GM12878 (cell line): ENCODE results near the gene NACAD. TPM values are rescaled to one million over a fixed set of nuclear protein-coding genes. Genes with fewer than 3 reads are reported as not detected.
A peak's percentile ranks its signal among the peaks of the same experiment; 100 is the strongest.

Source experiments
- ATAC-seq: fragments of 200-7000 bp; cut with Tn5 transposase; 3 replicates; pipeline ENCODE4 v1.9.1; 2020; ENCODE audit warnings: mild to moderate bottlenecking, moderate library complexity
- BruUV-seq: library from RNA; stranded (reverse); fragments of 400-500 nt; replicated peaks from 2 replicates; lab custom pipeline; 2021; lab: Mats Ljungman, UMichigan
- CTCF ChIA-PET: fragments of 300-600 bp; sonication (Branson Sonifier 250); formaldehyde crosslinking; extraction: SDS; loops from one replicate; lab custom pipeline; 2021; ENCODE audit warnings: inconsistent platforms; lab: Yijun Ruan, JAX
- POLR2A ChIA-PET: fragments of 350-600 bp; formaldehyde crosslinking; extraction: SDS; loops from one replicate; lab custom pipeline; 2021; ENCODE audit warnings: inconsistent platforms; lab: Charles Lee
- RAD21 ChIA-PET: fragments of 300-600 bp; sonication (Branson Sonifier 250); formaldehyde crosslinking; loops from one replicate; lab custom pipeline; 2023; ENCODE audit warnings: antibody characterized with exemption; ENCODE audit not compliant: unreplicated experiment; lab: Charles Lee
- SMC1A ChIA-PET: fragments of 300-600 bp; sonication (Branson Sonifier 250); formaldehyde crosslinking; loops from one replicate; lab custom pipeline; 2023; ENCODE audit not compliant: unreplicated experiment, uncharacterized antibody; lab: Charles Lee
- DNase-seq: peaks from one replicate; pipeline ENCODE4 v3.0.0-alpha.2; 2011; ENCODE audit warnings: low read depth, low spot score
- FAIRE-seq: peaks from 3 replicates; lab custom pipeline; 2011; peaks lifted over from hg19 to GRCh38; lab: Jason Lieb, UNC
- H2AFZ ChIP-seq: 2 replicates; pipeline ENCODE4 v1.6.0; 2011; ENCODE audit warnings: low read depth, low read length, control low read depth; ENCODE audit not compliant: control insufficient read depth
- H3K27ac ChIP-seq: 2 replicates; pipeline ENCODE4 v1.5.1; 2011; ENCODE audit warnings: control low read depth; ENCODE audit not compliant: control insufficient read depth, insufficient read depth
- H3K27me3 ChIP-seq, 2 experiments: replicated peaks in 1 of 2; 2 replicates each; pipeline versions ENCODE4 v1.6.0 to v1.6.1; 2011; ENCODE audit warnings: low read length in 1 of 2; ENCODE audit not compliant: control insufficient read depth in 2 of 2, insufficient read depth in 2 of 2
- H3K36me3 ChIP-seq, 2 experiments: 2 replicates each; pipeline ENCODE4 v1.5.1; 2011; ENCODE audit warnings: low read length in 1 of 2; ENCODE audit not compliant: control insufficient read depth in 2 of 2, insufficient read depth in 2 of 2
- H3K4me1 ChIP-seq: 2 replicates; pipeline ENCODE4 v1.6.1; 2011; ENCODE audit warnings: mild to moderate bottlenecking, low read length, moderate library complexity, mixed read lengths; ENCODE audit not compliant: control insufficient read depth, insufficient read depth
- H3K4me2 ChIP-seq: 2 replicates; pipeline ENCODE4 v1.6.0; 2011; ENCODE audit warnings: control low read depth; ENCODE audit not compliant: control insufficient read depth, insufficient read depth
- H3K4me3 ChIP-seq: fragments of 200-600 bp; sonication (generic); 2 replicates; pipeline ENCODE4 v1.5.1; 2016
- H3K79me2 ChIP-seq: 2 replicates; pipeline ENCODE4 v1.6.0; 2011; ENCODE audit warnings: low read length; ENCODE audit not compliant: control insufficient read depth, insufficient read depth
- H3K9ac ChIP-seq: 2 replicates; pipeline ENCODE4 v1.8.0; 2011; ENCODE audit warnings: low read length, control low read depth, mixed read lengths; ENCODE audit not compliant: control insufficient read depth, insufficient read depth
- H3K9me3 ChIP-seq: replicated peaks from 3 replicates; pipeline ENCODE4 v1.5.1; 2011; ENCODE audit warnings: mild to moderate bottlenecking, low read length; ENCODE audit not compliant: control insufficient read depth, insufficient read depth
- H4K20me1 ChIP-seq: 2 replicates; pipeline ENCODE4 v1.6.0; 2011; ENCODE audit not compliant: control insufficient read depth, insufficient read depth
- EZH2 ChIP-seq: IDR thresholded peaks from 2 replicates; pipeline ENCODE4 v1.6.1; 2012; ENCODE audit warnings: low read depth, mild to moderate bottlenecking, control low read depth, inconsistent platforms, low read length, borderline replicate concordance; ENCODE audit not compliant: control insufficient read depth
- RBBP5 ChIP-seq: fragments of 200-600 bp; sonication (generic); conservative IDR thresholded peaks from 2 replicates; pipeline ENCODE4 v1.6.1; 2016
- RELA ChIP-seq: fragments of 450-650 bp; IDR thresholded peaks from 2 replicates; pipeline ENCODE4 v1.8.0; 2014; ENCODE audit warnings: borderline replicate concordance; ENCODE audit not compliant: partially characterized antibody
- RFX5 ChIP-seq: IDR thresholded peaks from 2 replicates; pipeline ENCODE4 v1.6.1; 2011; ENCODE audit warnings: low read depth, low read length, improper control_type of control experiment
- SUZ12 ChIP-seq: fragments of 200-600 bp; sonication (generic); IDR thresholded peaks from one replicate; pipeline ENCODE4 v1.6.1; 2018; ENCODE audit warnings: antibody characterized with exemption, mild to moderate bottlenecking; ENCODE audit not compliant: unreplicated experiment
- TCF7 ChIP-seq: IDR thresholded peaks from 2 replicates; pipeline ENCODE4 v1.6.1; 2014; ENCODE audit warnings: antibody characterized with exemption, borderline replicate concordance
- ZZZ3 ChIP-seq: IDR thresholded peaks from 2 replicates; pipeline ENCODE4 v1.6.1; 2011; ENCODE audit warnings: low read depth; ENCODE audit not compliant: control insufficient read depth, insufficient read length
- WGBS: methylation state at CpG from one replicate; pipeline ENCODE4 v1.1.6; 2016; ENCODE audit warnings: low lambda C conversion rate; ENCODE audit not compliant: insufficient replicate concordance, insufficient coverage; ENCODE audit errors: missing lambda C conversion rate; 5-methylcytosine and 5-hydroxymethylcytosine counted together
- in situ Hi-C: fragments of 300-500 bp; cut with MboI; formaldehyde crosslinking; loops from 9 replicates; pipeline ENCODE4 v1.14.3; 2018; ENCODE audit warnings: mixed read lengths
- intact Hi-C: fragments of 100-400 bp; cut with micrococcal nuclease; formaldehyde crosslinking; loops from one replicate; pipeline ENCODE4 v1.14.2; 2022; ENCODE audit not compliant: unreplicated experiment
- polyA plus RNA-seq, 11 experiments: library from polyadenylated mRNA; depleted of rRNA in 4 of 11; unstranded in 6 of 11; stranded (reverse) in 5 of 11; fragments of >200 nt; fragmentation: Nextera tagmentation in 4 of 11; fragmentation: Illumina TruSeq in 1 of 11; extraction: Ambion mirVana in 4 of 11; extraction: Trizol in 1 of 11; gene quantifications; 1 replicate in 1 of 11; 2 replicates in 10 of 11; pipeline versions ENCODE4 v1.2.1 to v1.2.3, GENCODE V29; 2011 to 2016; ENCODE audit warnings: inconsistent platforms in 2 of 11, missing spikeins in 2 of 11, low read depth in 1 of 11
- total RNA-seq, 4 experiments: library from RNA; depleted of rRNA in 3 of 4; stranded (reverse); fragments of >200 nt in 3 of 4; fragmentation: Illumina TruSeq in 1 of 4; extraction: Trizol in 1 of 4; gene quantifications; 2 replicates each; pipeline versions ENCODE4 v1.2.1 to v1.2.3, GENCODE V29; 2013 to 2021
- TF ChIP-seq, protein P1 (sequence below): fragments of 450-650 bp; IDR thresholded peaks from 2 replicates; pipeline ENCODE4 v1.6.1; 2016; ENCODE audit warnings: mild to moderate bottlenecking
- TF ChIP-seq, protein P2 (sequence below): fragments of 450-650 bp; IDR thresholded peaks from 2 replicates; pipeline ENCODE4 v1.6.1; 2017; ENCODE audit warnings: mild to moderate bottlenecking, low read depth, inconsistent platforms; ENCODE audit not compliant: poor library complexity, severe bottlenecking
- TF ChIP-seq, protein P3 (sequence below): IDR thresholded peaks from 2 replicates; pipeline ENCODE4 v1.6.1; 2011; ENCODE audit warnings: low read depth, low read length, improper control_type of control experiment, borderline replicate concordance
- TF ChIP-seq, protein P4 (sequence below): IDR thresholded peaks from 2 replicates; pipeline ENCODE4 v1.6.1; 2012; ENCODE audit warnings: low read depth, low read length, improper control_type of control experiment

The NACAD gene
- total and polyA plus RNA-seq, 10 of the 15 experiments (the other 5 are each of a cell fraction or from before 2014, with no cell fraction given) = not detected

DNA sequence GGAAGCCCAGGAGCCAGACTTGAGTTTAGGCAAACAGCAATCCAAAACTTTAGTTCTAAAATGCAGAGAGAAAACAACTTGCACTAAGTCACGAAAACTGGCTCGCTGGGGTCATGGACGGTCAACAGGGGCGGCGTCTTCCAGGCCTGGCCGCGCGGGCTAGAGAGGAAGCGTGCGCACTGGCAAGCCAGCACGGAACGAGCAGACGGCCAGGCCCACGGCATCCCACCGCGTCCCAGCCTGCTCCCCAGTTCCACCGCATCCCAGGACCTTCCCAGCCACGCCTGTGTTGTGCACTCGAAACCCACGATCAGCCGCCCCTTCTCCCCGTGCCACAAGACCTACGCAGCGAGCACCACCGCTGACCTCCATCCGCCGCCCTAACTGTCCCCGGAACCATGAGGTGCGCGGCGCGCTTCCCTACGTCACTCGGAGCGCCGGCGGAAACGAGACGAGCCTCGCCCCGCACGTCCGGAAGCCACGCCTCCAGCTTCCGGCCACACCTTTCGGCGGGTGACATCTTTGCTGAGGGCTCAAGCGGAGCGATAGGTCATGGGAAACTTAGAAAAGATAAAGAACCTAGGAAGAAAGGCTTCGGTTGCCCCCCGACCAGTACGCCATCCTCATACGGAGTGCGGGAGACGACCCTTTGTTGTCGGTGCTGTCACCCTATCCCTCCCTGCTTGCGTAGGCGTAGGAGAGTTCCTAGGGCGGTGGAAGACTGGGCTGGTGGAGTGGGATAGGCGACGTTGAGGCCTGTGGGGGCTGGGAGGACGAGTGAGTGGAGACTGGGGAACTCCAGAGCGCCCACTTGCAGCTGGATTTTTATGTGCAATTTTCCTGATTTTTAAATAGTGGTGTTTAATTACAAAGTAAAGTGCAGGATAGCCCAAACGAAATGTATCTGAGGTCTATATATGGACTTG lies 22.8 kb upstream of the NACAD start, which contains the start of gene TBRG4:
TSS of gene TBRG4 (minus strand) at position 400 of the 926 bp plus-strand sequence. CDS start 2,460 bp downstream, outside the sequence.
- RAD21 ChIA-PET = interaction anchor here (0.8 to 4.4 kb wide), 11 partner anchors 24 to 262 kb away, joined by 3 to 20 read pairs (median 3); no protein-coding TSS in a partner anchor
- CTCF ChIA-PET = interaction anchor here (0.9 to 5.9 kb wide), 8 partner anchors 24 to 230 kb away, joined by 3 to 39 read pairs (median 6); partner anchors contain the start of genes CCM2 and MYO1G
- TF ChIP-seq, protein P1, sequence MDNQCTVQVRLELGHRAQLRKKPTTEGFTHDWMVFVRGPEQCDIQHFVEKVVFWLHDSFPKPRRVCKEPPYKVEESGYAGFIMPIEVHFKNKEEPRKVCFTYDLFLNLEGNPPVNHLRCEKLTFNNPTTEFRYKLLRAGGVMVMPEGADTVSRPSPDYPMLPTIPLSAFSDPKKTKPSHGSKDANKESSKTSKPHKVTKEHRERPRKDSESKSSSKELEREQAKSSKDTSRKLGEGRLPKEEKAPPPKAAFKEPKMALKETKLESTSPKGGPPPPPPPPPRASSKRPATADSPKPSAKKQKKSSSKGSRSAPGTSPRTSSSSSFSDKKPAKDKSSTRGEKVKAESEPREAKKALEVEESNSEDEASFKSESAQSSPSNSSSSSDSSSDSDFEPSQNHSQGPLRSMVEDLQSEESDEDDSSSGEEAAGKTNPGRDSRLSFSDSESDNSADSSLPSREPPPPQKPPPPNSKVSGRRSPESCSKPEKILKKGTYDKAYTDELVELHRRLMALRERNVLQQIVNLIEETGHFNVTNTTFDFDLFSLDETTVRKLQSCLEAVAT = 0 out of 2 replicates have a peak, but pooled peaks have one; percentile 48
- TF ChIP-seq RFX5 = no peak
- no peak for TF ChIP-seq ZZZ3
- TF ChIP-seq, protein P2, sequence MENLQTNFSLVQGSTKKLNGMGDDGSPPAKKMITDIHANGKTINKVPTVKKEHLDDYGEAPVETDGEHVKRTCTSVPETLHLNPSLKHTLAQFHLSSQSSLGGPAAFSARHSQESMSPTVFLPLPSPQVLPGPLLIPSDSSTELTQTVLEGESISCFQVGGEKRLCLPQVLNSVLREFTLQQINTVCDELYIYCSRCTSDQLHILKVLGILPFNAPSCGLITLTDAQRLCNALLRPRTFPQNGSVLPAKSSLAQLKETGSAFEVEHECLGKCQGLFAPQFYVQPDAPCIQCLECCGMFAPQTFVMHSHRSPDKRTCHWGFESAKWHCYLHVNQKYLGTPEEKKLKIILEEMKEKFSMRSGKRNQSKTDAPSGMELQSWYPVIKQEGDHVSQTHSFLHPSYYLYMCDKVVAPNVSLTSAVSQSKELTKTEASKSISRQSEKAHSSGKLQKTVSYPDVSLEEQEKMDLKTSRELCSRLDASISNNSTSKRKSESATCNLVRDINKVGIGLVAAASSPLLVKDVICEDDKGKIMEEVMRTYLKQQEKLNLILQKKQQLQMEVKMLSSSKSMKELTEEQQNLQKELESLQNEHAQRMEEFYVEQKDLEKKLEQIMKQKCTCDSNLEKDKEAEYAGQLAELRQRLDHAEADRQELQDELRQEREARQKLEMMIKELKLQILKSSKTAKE = peak; percentile 21
- no peak for TF ChIP-seq TCF7
- TF ChIP-seq, protein P3, sequence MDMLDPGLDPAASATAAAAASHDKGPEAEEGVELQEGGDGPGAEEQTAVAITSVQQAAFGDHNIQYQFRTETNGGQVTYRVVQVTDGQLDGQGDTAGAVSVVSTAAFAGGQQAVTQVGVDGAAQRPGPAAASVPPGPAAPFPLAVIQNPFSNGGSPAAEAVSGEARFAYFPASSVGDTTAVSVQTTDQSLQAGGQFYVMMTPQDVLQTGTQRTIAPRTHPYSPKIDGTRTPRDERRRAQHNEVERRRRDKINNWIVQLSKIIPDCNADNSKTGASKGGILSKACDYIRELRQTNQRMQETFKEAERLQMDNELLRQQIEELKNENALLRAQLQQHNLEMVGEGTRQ = peak; percentile 7; the same call in 1 of the 2 replicates
- no peak for TF ChIP-seq RBBP5
- no peak for TF ChIP-seq SUZ12
- peak; percentile 51 for TF ChIP-seq RELA
- TF ChIP-seq, protein P4, sequence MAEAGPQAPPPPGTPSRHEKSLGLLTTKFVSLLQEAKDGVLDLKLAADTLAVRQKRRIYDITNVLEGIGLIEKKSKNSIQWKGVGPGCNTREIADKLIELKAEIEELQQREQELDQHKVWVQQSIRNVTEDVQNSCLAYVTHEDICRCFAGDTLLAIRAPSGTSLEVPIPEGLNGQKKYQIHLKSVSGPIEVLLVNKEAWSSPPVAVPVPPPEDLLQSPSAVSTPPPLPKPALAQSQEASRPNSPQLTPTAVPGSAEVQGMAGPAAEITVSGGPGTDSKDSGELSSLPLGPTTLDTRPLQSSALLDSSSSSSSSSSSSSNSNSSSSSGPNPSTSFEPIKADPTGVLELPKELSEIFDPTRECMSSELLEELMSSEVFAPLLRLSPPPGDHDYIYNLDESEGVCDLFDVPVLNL = no peak
- TF ChIP-seq EZH2 = no peak

More for the DNA sequence above, 22.8 kb upstream of the NACAD start, which contains the start of gene TBRG4:
- no peaks in the 10 kb centered on the region for H3K27me3 ChIP-seq
- H3K36me3 ChIP-seq = peaks cover 12 to 16% of the 10 kb centered on the region in 2 experiments
- ChIA-PET SMC1A (interaction anchor here (0.6 to 7.1 kb wide), 11 partner anchors 12 to 421 kb away, joined by 3 to 61 read pairs (median 5); partner anchors contain the start of gene CCM2), POLR2A (interaction anchor here (0.7 to 1.3 kb wide), 7 partner anchors 111 to 227 kb away, joined by 3 to 9 read pairs (median 4); partner anchors contain the start of gene PURB)
- peaks cover 7% of the 10 kb centered on the region for H3K4me1 ChIP-seq
- peaks cover 3% of the 10 kb centered on the region for H4K20me1 ChIP-seq
- H3K4me2 ChIP-seq = peak within 1 kb of the TSS; percentile 80
- DNase-seq (peak; percentile 85), ATAC-seq (peak; percentile 94), FAIRE-seq (peak; percentile 83)
- intact Hi-C loops = loop anchor here (1.0 to 5.0 kb wide), 4 partner anchors 84 to 264 kb away; partner anchors contain the start of genes CCM2, H2AZ2 and MYO1G
- H3K27ac ChIP-seq = peak within 1 kb of the TSS; percentile 83
- WGBS = 1% methylated on average over 64 of the region's 64 CpGs
- H2AFZ ChIP-seq = peak within 1 kb of the TSS; percentile 91
- H3K9ac ChIP-seq = peak within 1 kb of the TSS; percentile 80
- TSS peak; percentile 99 for BruUV-seq
- peaks cover 47% of the 10 kb centered on the region for H3K79me2 ChIP-seq
- no peaks in the 10 kb centered on the region for H3K9me3 ChIP-seq
- peak within 1 kb of the TSS; percentile 90 for H3K4me3 ChIP-seq
- in situ Hi-C loops = no loop called here
